HCT116 (cell line): ENCODE data around the gene KCNC2. TPM values are rescaled to one million over a fixed set of nuclear protein-coding genes. Genes with fewer than 3 reads are reported as not detected.
"Not testable (repeated sequence)": the region's sequence is repeated elsewhere in the genome, so short reads cannot be mapped to it uniquely, and the experiment has no call there.

Source experiments
- ATAC-seq: fragments of 200-7000 bp; cut with Tn5 transposase; 2 replicates; pipeline ENCODE4 v1.9.1; 2020; ENCODE audit warnings: mild to moderate bottlenecking, moderate library complexity
- BruUV-seq: library from RNA; stranded (reverse); fragments of 400-500 nt; replicated peaks from 2 replicates; lab custom pipeline; 2021; lab: Mats Ljungman, UMichigan
- CTCF ChIA-PET: fragments of 300-600 bp; sonication (Branson Sonifier 250); formaldehyde crosslinking; loops from one replicate; lab custom pipeline; 2021; ENCODE audit warnings: antibody characterized with exemption; lab: Charles Lee
- POLR2A ChIA-PET: fragments of 300-600, 350-600 bp; sonication (Branson Sonifier 250); formaldehyde crosslinking; loops from one replicate; lab custom pipeline; 2021; ENCODE audit warnings: antibody characterized with exemption; lab: Charles Lee
- RAD21 ChIA-PET, 2 experiments: fragments of 300-600 bp; sonication (Branson Sonifier 250); formaldehyde crosslinking; loops; one replicate each; lab custom pipeline; 2023; ENCODE audit warnings: low total read pairs in 2 of 2; ENCODE audit not compliant: uncharacterized antibody in 2 of 2, unreplicated experiment in 2 of 2, low non-redundant PET in 1 of 2; lab: Charles Lee
- DNase-seq: peaks from one replicate; pipeline ENCODE4 v3.0.0-alpha.2; 2010; ENCODE audit warnings: low read depth, low spot score
- H2AFZ ChIP-seq: fragments of 200-600 bp; shearing (Covaris generic), sonication (generic); 2 replicates; pipeline ENCODE4 v1.6.1; 2017; ENCODE audit warnings: low read depth, mixed run types, mixed read lengths, antibody characterized with exemption, low read length; ENCODE audit not compliant: poor library complexity, severe bottlenecking
- H3K27ac ChIP-seq: 2 replicates; pipeline ENCODE4 v1.5.1; 2012; ENCODE audit warnings: low read depth, low read length
- H3K27me3 ChIP-seq: fragments of 200-600 bp; sonication (generic); 2 replicates; pipeline ENCODE4 v1.6.1; 2016; ENCODE audit warnings: mixed run types, low read length, mixed read lengths; ENCODE audit not compliant: insufficient read depth
- H3K36me3 ChIP-seq, 2 experiments: fragments of 200-500 bp in 1 of 2; fragments of 200-600 bp in 1 of 2; sonication (Bioruptor generic) in 1 of 2; sonication (generic) in 1 of 2; 2 replicates each; pipeline versions ENCODE4 v1.5.1 to v1.6.1; 2014 to 2016; ENCODE audit warnings: low read length in 2 of 2, inconsistent platforms in 1 of 2, mixed read lengths in 1 of 2, mixed run types in 1 of 2; ENCODE audit not compliant: insufficient read depth in 2 of 2, control insufficient read depth in 1 of 2
- H3K4me1 ChIP-seq, 2 experiments: fragments of 200-600 bp in 1 of 2; sonication (generic) in 1 of 2; 2 replicates each; pipeline versions ENCODE4 v1.5.1 to v1.6.1; 2012 to 2017; ENCODE audit warnings: low read length in 2 of 2, inconsistent platforms in 1 of 2, mild to moderate bottlenecking in 1 of 2, mixed read lengths in 1 of 2, mixed run types in 1 of 2, moderate library complexity in 1 of 2; ENCODE audit not compliant: insufficient read depth in 2 of 2, control insufficient read depth in 1 of 2
- H3K4me2 ChIP-seq: fragments of 200-600 bp; sonication (generic); 2 replicates; pipeline ENCODE4 v1.6.1; 2017; ENCODE audit warnings: mixed run types, low read length, mixed read lengths
- H3K4me3 ChIP-seq, 2 experiments: fragments of 200-600 bp in 1 of 2; sonication (generic) in 1 of 2; replicated peaks in 1 of 2; 2 replicates each; pipeline ENCODE4 v1.5.1; 2011 to 2016; ENCODE audit warnings: low read length in 2 of 2, control low read depth in 1 of 2, low read depth in 1 of 2, mild to moderate bottlenecking in 1 of 2, mixed read lengths in 1 of 2, mixed run types in 1 of 2
- H3K79me2 ChIP-seq: fragments of 200-600 bp; sonication (generic); 2 replicates; pipeline ENCODE4 v1.6.1; 2017; ENCODE audit warnings: mild to moderate bottlenecking, mixed run types, low read length, moderate library complexity, mixed read lengths; ENCODE audit not compliant: insufficient read depth
- H3K9ac ChIP-seq: fragments of 200-600 bp; sonication (generic); 2 replicates; pipeline ENCODE4 v1.6.1; 2016; ENCODE audit warnings: low read length, mixed read lengths
- H3K9me2 ChIP-seq: fragments of 200-600 bp; sonication (generic), shearing (Covaris generic); 2 replicates; pipeline ENCODE4 v1.6.1; 2017; ENCODE audit warnings: mixed run types, mild to moderate bottlenecking, moderate library complexity; ENCODE audit not compliant: insufficient read depth
- H3K9me3 ChIP-seq, 2 experiments: fragments of 200-500 bp in 1 of 2; fragments of 200-600 bp in 1 of 2; sonication (Bioruptor generic) in 1 of 2; sonication (generic) in 1 of 2; 2 replicates each; pipeline ENCODE4 v1.6.1; 2014 to 2017; ENCODE audit warnings: low read length in 2 of 2, mixed read lengths in 2 of 2, inconsistent platforms in 1 of 2, low read depth in 1 of 2, mild to moderate bottlenecking in 1 of 2, mixed run types in 1 of 2, moderate library complexity in 1 of 2; ENCODE audit not compliant: control insufficient read depth in 1 of 2, insufficient read depth in 1 of 2
- H4K20me1 ChIP-seq: fragments of 200-600 bp; sonication (generic), shearing (Covaris generic); 2 replicates; pipeline ENCODE4 v1.6.1; 2017; ENCODE audit warnings: mixed run types, mild to moderate bottlenecking, moderate library complexity; ENCODE audit not compliant: insufficient read depth
- CBX3 ChIP-seq: IDR thresholded peaks from 2 replicates; pipeline ENCODE4 v1.6.1; 2012; ENCODE audit warnings: low read depth
- CEBPB ChIP-seq: IDR thresholded peaks from 2 replicates; pipeline ENCODE4 v1.6.1; 2012; ENCODE audit warnings: low read depth
- EGR1 ChIP-seq: IDR thresholded peaks from 2 replicates; pipeline ENCODE4 v1.6.1; 2012; ENCODE audit warnings: low read depth
- ELF1 ChIP-seq: IDR thresholded peaks from 2 replicates; pipeline ENCODE4 v1.6.1; 2012; ENCODE audit warnings: low read depth, borderline replicate concordance
- EZH2 ChIP-seq: fragments of 200-600 bp; sonication (generic); IDR thresholded peaks from 2 replicates; pipeline ENCODE4 v1.6.1; 2017; ENCODE audit warnings: antibody characterized with exemption, mixed run types
- EZH2phosphoT487 ChIP-seq: fragments of 200-600 bp; IDR thresholded peaks from 2 replicates; pipeline ENCODE4 v1.6.1; 2018; ENCODE audit warnings: antibody characterized with exemption, borderline replicate concordance
- JUND ChIP-seq: IDR thresholded peaks from 2 replicates; pipeline ENCODE4 v1.6.1; 2012
- POLR2A ChIP-seq: IDR thresholded peaks from 2 replicates; pipeline ENCODE4 v1.7.0; 2011; ENCODE audit warnings: borderline replicate concordance; ENCODE audit not compliant: insufficient read depth, insufficient read length; ENCODE audit errors: extremely low read depth
- POLR2AphosphoS5 ChIP-seq: IDR thresholded peaks from 2 replicates; pipeline ENCODE4 v1.6.1; 2011; ENCODE audit warnings: mild to moderate bottlenecking, low read depth, low read length, moderate library complexity
- RAD21 ChIP-seq: IDR thresholded peaks from 2 replicates; pipeline ENCODE4 v1.6.1; 2012; ENCODE audit warnings: low read depth, mild to moderate bottlenecking
- SP1 ChIP-seq: IDR thresholded peaks from 2 replicates; pipeline ENCODE4 v1.6.1; 2012; ENCODE audit warnings: low read depth
- SRF ChIP-seq: IDR thresholded peaks from 2 replicates; pipeline ENCODE4 v1.6.1; 2012; ENCODE audit warnings: low read depth
- ZFX ChIP-seq: fragments of 450-650 bp; IDR thresholded peaks from 2 replicates; pipeline ENCODE4 v1.6.1; 2017
- intact Hi-C: fragments of 100-400 bp; cut with micrococcal nuclease; formaldehyde crosslinking; loops from 2 replicates; pipeline ENCODE4 v1.10.0; 2022
- total RNA-seq: library from RNA; stranded (reverse); gene quantifications from one replicate; pipeline ENCODE4 v1.2.1, GENCODE V29; 2021; ENCODE audit not compliant: unreplicated experiment
- TF ChIP-seq, protein P1 (sequence below): IDR thresholded peaks from 2 replicates; pipeline ENCODE4 v1.6.1; 2012
- TF ChIP-seq, protein P2 (sequence below): IDR thresholded peaks from 2 replicates; pipeline ENCODE4 v1.6.1; 2012
- TF ChIP-seq, protein P3 (sequence below): IDR thresholded peaks from 2 replicates; pipeline ENCODE4 v1.6.1; 2012; ENCODE audit warnings: low read depth

KCNC2 gene
- total RNA-seq, 1 experiment from 2014 or later: not detected

DNA sequence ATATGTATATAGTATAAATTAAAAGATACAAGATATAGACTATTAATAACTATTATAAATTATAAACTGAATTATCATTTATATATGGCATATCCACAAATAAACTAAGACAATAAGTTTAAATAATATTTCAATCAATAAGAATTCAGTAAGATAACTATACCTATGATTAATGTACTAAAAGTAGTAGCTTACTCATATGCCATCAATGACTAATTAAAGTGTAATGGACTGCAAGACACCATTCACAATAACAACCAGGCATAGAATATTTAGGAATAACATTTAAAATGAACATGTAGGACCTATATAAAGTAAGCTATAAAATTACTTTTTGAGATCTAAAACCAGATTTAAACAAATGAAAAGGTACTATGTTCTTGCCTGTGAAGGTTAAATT, 18.8 kb downstream of the KCNC2 start:
- Histone ChIP-seq H3K27me3 (no peaks in the 10 kb centered on the region), H3K4me3 (no peak overlapping the region), H4K20me1 (no peaks in the 10 kb centered on the region), H3K9me3 (no peaks in the 10 kb centered on the region), H3K79me2 (no peaks in the 10 kb centered on the region), H3K36me3 (no peaks in the 10 kb centered on the region), H3K9me2 (no peaks in the 10 kb centered on the region), H2AFZ (no peak overlapping the region), H3K27ac (no peak overlapping the region), H3K4me2 (no peak overlapping the region), H3K9ac (no peak overlapping the region), H3K4me1 (no peaks in the 10 kb centered on the region)
- ChIA-PET CTCF (no interaction called here), POLR2A (no interaction called here), RAD21 (no interaction called here)
- DNase-seq (no peak), ATAC-seq (no peak)
- TF ChIP-seq SP1: no peak
- no peak for TF ChIP-seq EZH2
- TF ChIP-seq ZFX: no peak
- TF ChIP-seq, protein P1, sequence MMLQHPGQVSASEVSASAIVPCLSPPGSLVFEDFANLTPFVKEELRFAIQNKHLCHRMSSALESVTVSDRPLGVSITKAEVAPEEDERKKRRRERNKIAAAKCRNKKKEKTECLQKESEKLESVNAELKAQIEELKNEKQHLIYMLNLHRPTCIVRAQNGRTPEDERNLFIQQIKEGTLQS: no peak
- TF ChIP-seq ELF1: no peak
- no peak for TF ChIP-seq CEBPB
- no peak for TF ChIP-seq SRF
- TF ChIP-seq RAD21: no peak
- TF ChIP-seq, protein P2, sequence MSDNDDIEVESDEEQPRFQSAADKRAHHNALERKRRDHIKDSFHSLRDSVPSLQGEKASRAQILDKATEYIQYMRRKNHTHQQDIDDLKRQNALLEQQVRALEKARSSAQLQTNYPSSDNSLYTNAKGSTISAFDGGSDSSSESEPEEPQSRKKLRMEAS: no peak
- no peak for TF ChIP-seq POLR2A
- TF ChIP-seq EZH2phosphoT487: no peak
- no peak for TF ChIP-seq CBX3
- no peak for TF ChIP-seq EGR1
- TF ChIP-seq JUND: no peak
- no peak for TF ChIP-seq POLR2AphosphoS5
- TF ChIP-seq, protein P3, sequence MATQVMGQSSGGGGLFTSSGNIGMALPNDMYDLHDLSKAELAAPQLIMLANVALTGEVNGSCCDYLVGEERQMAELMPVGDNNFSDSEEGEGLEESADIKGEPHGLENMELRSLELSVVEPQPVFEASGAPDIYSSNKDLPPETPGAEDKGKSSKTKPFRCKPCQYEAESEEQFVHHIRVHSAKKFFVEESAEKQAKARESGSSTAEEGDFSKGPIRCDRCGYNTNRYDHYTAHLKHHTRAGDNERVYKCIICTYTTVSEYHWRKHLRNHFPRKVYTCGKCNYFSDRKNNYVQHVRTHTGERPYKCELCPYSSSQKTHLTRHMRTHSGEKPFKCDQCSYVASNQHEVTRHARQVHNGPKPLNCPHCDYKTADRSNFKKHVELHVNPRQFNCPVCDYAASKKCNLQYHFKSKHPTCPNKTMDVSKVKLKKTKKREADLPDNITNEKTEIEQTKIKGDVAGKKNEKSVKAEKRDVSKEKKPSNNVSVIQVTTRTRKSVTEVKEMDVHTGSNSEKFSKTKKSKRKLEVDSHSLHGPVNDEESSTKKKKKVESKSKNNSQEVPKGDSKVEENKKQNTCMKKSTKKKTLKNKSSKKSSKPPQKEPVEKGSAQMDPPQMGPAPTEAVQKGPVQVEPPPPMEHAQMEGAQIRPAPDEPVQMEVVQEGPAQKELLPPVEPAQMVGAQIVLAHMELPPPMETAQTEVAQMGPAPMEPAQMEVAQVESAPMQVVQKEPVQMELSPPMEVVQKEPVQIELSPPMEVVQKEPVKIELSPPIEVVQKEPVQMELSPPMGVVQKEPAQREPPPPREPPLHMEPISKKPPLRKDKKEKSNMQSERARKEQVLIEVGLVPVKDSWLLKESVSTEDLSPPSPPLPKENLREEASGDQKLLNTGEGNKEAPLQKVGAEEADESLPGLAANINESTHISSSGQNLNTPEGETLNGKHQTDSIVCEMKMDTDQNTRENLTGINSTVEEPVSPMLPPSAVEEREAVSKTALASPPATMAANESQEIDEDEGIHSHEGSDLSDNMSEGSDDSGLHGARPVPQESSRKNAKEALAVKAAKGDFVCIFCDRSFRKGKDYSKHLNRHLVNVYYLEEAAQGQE: no peak
- intact Hi-C loops: no loop called here
- no TSS peak for BruUV-seq

DNA sequence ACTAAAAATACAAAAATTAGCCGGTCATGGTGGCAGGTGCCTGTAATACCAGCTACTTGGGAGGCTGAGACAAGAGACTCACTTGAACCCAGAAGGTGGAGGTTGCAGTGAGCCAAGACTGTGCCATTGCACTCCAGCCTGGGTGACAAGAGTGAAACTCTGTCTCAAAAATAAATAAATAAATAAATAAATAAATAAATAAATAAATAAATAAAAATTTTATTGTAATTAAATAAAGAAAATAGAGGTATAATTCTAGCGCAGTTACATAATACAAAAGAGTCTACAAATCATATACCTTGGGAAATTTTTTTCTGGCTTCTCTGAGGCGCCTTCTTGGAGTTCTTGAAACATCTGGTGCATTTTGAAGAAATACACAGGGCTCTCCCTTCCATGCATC, 23.8 kb downstream of the KCNC2 start:
- H3K36me3 ChIP-seq, H3K4me1 ChIP-seq, H3K79me2 ChIP-seq, intact Hi-C loops, RAD21 ChIA-PET, H3K9me2 ChIP-seq, ATAC-seq, CTCF ChIA-PET, H3K27ac ChIP-seq, H3K9ac ChIP-seq, H2AFZ ChIP-seq, H3K4me3 ChIP-seq, H3K4me2 ChIP-seq, POLR2A ChIA-PET, BruUV-seq, H3K9me3 ChIP-seq, H4K20me1 ChIP-seq, H3K27me3 ChIP-seq, DNase-seq: not testable (repeated sequence)
